Right hindlimb (tissue), 1 donor: ENCODE results near the gene ELMOD1.

Source experiments
- DNase-seq: peaks from one replicate; pipeline ENCODE4 v3.0.0-alpha.2; 2018

The ELMOD1 gene

DNA sequence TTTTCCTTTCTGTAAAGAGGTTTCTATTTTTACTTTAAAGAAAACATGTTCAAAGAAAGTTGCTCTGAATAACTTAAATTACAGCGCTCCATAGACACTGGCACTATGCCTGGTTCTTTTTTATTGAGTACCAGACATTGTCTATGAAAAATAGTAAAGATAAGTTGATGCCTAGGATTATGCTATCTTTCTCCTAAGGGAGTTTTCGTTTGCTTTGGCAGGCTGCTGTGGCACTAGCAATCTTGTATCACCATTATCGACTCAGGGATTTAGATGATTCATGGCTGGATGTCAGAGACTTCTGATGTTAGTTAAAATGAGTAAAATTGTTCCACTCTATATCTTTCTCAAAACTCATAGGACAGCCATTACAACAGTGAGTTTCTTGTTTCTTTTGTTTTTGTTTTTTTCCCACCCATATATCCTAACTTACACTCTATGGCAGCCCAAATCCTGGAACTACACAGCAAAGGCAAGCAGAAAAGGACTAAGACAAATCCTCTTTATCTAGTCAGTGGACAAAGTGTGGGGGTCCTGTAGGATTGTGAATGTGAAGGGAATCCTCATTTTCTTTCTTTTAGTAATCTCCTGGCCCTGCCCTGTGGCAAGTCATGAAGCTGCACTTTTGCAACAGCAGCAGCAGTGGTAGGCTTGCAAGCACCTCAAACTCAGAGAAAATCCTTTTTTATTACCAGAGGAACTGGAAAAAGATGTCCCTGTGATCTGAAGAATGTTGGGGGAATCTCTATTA lies 100.2 kb downstream of the ELMOD1 start:
- no peak for DNase-seq

DNA sequence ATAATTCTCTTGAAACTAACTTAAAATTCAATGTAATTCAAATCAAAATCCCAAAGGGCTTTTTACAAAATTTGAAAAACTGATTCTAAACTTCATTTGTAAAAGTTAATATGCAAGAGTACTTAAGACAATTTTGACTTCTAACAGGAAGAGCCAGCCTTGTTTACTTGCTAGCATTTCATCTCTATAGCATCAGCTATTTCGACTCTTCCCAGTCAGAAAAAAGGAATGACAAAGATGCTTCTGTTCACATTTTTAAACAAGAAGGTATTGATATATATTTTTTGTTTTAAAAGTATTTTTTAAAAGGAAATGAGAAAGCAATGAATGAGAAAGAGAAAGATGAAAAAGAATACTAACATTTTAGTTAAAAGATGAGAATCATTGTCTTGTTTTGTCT lies 104.5 kb downstream of the ELMOD1 start:
- no peak for DNase-seq

DNA sequence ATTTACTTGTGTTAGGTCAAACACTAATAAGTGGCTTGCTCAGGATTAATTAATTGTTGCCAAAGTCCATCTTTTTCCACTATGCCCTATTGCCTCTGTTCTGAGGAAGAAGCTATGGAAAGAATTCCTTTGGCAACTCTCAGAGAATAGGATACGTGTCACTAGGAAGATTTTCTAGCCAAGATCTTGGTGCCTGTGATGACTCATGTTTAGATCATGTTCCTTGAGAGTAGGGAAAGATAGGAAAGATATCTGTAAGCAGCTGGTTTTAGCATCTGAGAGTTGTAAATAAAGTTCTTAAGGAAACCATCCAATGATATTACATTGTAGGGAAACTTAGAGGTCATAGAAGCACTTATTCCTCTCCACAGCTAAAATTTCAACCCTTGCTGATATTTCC lies 105.2 kb downstream of the ELMOD1 start:
- no peak for DNase-seq

DNA sequence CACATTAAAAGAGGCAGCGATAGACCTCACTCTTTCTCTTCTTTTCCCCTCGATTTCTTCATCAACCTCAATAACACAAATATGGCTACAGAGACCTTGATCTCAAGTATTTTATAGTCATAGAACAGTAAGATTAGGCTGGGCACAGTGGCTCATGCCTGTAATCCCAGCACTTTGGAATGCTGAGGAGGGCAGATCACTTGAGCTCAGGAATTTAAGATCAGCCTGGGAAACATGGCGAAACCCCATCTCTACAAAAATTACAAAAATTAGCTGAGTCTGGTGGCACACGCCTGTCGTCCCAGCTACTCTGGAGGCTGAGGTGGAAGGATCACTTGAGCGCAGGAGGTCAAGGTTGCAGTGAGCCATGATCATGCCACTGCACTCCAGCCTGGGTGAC lies 106.3 kb downstream of the ELMOD1 start:
- DNase-seq, result no peak

DNA sequence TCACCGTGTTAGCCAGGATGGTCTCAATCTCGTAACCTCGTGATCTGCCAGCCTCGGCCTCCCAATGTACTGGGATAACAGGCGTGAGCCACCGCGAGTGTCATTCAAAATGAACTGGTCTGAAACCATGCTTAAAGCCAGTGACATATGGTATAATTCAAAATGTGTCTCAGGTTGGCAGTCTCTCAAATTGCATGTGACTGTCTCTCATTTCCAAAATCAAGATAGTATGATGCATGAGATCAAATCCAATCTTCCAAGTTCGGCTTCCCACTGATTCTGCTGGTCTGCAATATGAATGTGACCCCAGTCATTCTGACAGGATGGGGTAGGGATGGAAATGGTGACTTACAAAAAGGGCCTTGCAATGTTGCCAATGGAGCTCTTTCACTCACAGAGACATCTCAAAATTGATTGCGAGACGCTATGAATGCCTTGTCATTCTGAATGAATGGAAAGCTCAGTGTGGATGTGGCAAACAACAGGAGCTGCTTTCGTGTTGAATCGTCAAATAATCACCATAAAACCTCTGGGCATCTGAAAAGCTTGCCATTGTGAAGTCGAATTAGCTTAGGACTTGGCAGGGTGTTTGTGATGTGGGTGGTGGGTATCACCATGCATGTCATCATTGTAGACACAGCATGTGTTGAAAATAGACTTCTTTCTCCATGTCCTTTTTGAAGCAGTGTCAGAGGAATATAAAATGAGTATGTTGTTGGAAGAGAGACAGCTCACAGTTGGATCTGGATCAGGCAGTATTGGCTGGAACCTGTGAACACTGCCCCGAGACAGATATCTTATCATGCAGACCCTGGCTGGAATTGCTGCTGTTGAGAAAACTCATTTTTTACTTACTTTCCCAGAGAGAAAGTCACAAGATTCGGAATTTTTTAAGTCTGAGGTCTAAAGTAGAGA lies 108.7 kb downstream of the ELMOD1 start:
- no peak for DNase-seq

DNA sequence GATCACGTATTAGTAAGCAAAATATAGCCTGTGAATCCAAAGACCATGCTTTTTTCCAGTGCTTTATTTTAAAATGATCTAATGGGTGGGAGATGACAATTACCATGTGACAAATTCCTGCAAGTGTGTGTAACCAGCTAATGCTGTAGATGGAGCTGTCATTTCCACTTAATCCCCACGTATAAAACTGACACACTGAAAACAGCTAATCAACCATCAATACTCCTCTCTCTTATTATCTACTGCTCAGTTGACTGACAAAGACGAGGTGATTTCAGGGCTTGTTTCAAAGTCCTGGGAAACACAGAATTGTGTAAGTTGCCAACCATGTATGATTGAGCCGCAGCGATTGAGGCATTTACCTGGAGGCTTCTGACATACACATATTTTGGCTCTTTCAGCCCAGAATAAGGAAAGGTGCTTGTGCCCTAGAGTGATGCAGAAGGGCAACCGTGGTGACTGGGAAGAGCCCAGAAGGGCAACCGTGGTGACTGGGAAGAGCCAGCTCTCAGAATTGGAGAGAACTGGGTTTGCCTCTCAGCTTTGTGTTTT lies 111.2 kb downstream of the ELMOD1 start:
- no peak for DNase-seq

DNA sequence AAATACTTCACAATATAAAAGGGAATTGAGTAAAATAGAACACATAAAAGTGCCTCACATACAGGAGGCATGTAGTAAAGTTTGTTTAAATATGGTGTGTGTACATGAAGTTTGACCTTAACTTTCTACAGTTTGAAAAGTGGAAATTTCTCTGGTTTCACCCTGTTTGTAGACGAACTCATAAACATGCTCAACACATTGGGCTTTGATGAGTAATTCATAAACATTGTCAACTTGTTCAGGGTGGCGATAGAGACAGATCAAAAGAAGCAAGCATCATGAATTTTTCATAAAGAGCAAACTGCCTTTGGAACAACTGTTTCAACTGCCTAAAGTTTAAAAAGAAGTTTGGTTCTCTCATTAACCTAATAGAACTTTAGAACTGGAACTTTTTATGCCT lies 111.8 kb downstream of the ELMOD1 start:
- no peak for DNase-seq

DNA sequence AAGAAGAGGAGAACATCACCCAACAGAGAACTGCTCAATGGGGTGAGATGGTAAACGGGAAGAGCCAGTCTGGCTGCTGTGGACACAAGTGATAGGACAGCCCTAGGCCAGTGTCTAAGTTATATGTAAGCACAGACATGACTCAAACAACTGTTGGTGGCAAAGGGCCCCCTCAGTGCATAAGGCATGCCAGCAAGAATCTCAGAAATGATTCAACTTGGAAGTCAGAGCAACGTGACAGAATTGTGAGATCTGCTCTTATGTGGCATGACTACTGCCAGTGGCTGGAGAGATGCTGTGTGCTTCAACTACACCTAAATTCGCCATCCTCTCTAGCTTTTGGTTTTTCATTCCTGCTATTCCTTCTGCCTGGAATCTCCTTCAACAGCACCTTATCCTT lies 113.5 kb downstream of the ELMOD1 start:
- DNase-seq, result no peak

DNA sequence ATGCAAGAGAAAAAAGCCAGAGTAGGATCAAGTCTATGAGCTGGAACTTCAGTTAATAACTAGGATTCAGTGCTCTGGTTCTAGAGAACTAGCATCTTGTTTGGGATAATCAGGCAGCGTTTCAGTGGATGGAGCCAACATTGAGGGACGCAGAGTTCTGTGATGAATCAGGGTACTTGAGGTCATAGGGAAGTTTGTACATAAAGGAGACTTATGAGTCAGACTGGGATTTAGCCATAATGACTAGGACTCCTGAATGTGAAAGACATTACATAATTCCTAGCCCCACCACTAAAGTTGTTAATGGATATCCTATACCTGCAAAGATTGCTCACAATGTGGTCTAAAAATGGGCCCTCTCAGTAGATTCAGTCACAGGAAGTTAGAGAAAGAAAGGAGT lies 114.1 kb downstream of the ELMOD1 start:
- no peak for DNase-seq

DNA sequence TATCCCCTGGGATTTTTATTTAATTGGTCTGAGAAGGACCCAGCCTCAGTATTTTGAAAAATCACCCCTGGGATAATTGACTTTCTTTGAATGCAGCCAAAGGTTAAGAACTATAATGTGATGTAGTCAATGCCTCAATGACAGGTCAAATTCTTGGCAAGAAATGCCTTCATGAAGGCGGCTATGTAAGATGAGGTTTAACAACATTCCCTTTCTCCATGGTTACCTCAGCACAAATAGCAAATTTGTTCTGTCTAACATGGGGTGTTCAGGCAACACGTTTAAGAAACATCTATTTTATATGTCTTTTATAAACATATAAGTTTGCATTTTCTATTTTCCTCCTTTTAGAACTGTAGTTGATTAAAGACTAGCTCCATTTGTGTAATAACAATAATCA lies 115.6 kb downstream of the ELMOD1 start:
- DNase-seq, result no peak

DNA sequence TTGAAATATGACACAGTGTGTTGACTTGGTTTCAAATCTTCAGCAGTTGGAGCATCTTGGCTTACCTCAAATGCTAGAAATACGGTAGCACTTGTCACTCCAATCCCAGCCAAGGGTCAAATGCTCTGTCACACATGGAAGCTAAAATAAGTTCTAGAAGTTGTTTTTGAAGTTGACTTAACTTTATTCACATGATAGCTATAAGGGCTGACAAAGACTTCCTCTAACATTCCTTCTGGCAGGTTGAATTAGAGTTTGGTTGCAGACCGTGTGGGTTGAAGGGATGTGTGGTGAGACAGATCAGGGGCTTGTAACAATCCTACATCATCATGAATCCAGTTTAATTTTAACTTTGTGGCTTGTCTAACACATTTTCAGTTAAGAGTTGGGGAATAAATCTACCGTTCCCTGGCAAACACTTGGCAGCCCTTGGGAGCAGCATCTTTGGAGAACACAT lies 116.3 kb downstream of the ELMOD1 start:
- no peak for DNase-seq

DNA sequence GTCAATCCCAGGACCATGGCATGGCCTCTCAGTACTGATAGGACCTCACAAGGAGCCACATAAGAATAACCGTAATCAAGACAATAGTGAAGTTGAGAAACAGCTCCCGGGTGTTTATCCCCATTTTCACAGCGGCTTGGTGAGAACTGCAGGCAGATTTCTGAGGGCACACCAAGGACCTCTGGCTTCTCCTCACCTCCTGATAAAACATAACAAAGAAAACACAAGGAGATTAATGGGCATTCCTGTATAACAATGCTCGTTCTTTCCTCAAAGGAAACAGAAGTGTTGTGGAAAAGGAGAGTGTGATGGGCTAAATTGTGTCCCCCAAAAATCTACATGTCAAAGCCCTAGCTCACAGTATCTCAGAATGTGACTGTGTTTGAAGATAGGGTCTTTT lies 116.9 kb downstream of the ELMOD1 start:
- no peak for DNase-seq

DNA sequence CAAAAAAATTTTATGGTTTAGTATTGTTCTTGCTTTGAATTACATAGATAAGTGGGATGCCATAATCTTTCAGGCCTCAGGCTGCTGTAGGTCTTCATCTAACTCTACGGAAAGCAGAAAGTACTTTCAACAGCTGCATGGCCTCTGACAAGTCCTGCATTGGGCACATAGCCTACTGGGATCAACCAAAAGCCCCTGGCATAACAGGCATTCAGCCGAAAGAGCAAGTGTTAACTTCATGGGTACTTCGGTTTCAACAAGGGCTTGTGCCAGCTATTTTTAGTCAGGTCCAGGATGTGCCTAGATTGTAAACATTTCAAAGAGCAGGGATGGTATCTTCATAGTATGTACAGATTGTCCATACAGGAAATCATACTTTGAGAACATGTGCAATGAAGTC lies 117.8 kb downstream of the ELMOD1 start:
- no peak for DNase-seq

DNA sequence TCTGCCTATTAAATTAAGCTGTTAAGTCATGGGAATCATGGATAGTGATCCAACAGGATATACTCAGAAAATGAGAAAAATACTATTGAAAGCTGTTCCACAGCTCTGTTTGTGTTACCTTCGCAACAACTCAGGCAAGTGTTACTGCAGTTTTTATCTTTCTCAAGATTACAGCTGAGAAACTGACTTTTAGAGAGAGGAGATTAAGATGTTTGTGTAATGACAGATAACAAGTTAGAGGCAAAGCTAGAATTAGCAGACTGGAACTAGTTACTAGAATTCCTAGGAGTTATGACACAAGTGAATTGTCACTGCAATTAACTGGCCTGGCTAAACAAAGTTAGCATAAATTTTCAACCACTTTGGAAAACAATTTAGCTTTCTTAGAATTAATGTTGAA lies 119.4 kb downstream of the ELMOD1 start:
- no peak for DNase-seq

DNA sequence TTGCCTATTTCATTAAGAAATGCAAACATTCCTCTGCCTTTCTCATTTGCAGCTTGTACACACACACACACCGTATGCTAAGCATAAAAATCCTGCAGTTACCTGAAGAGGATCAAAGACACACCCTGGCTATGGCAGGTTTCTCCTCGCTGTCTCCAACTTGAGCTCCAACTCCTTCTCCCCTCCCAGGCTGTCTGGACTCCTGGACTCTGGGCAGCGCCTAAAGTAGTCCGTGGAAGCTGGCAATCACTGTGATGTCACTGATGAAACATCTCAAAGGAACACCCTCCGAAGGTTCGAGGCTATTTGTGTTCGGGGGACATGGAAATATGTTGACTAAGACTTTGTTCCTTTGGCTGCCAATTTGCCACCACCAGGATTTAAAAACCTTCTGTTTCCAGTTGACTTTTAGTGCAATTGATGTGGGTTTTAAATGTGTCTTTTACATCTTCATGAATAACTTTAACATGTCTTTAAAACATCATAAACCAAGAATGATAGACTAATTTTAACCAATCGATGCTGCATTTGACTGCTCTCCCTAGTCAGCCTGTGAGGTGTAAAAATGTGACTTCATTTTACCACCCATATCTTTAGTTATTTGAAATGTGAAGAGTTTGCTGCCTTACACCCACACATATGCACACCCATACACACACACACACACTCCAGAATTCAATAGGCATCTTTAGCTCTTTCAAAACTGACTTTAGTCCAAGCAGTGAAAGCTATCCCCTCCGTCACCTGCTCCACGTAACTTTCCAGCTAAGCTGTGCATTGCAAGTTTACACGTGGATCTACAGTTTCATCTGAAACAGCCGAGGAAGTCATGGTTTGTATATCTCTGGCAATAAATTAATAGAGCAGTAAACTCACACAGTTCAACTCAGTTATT lies 121.2 kb downstream of the ELMOD1 start, which contains the start of gene SLN:
Gene SLN (minus strand): TSS at position 196 of the 895 bp plus-strand sequence.
- no peak for DNase-seq

DNA sequence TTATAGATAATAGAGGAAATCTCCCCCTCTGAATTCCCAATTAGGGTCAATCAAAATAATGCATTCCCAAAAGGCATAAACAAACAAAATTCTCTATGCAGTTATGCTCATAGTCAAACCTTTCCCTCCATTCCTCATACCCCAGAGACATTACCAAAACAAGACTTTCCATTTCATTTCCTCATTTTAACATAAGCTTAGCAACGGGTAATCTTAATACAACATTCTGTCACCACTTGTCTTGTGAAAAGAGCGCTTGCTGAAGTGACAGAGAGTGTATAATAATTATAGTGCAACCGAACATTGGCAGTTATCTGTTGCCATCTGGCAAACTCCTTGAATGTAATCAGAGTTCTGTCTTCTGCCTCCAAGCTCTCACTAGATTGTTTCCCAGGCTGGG lies 122.1 kb downstream of the ELMOD1 start:
- no peak for DNase-seq
